Vagina (tissue), 2 donors: ENCODE measurements around the gene IFNA5. TPM values are rescaled to one million over a fixed set of nuclear protein-coding genes. Genes with fewer than 3 reads are reported as not detected.

ENCODE experiments used
- DNase-seq, 2 donors: peaks; one replicate each; pipeline ENCODE4 v3.0.0-alpha.2; 2017; ENCODE audit errors: extremely low spot score in 2 of 2
- H3K27ac ChIP-seq: fragments of 200-600 bp; sonication (generic); one replicate; pipeline ENCODE4 v1.5.1; 2019
- H3K27me3 ChIP-seq: fragments of 200-600 bp; sonication (generic); one replicate; pipeline ENCODE4 v1.5.1; 2019
- H3K36me3 ChIP-seq, 2 donors: fragments of 200-600 bp; sonication (generic); one replicate each; pipeline ENCODE4 v1.5.1; 2017 to 2019
- H3K4me1 ChIP-seq: fragments of 200-600 bp; sonication (generic); one replicate; pipeline ENCODE4 v1.5.1; 2019
- H3K4me3 ChIP-seq, 2 donors: fragments of 200-600 bp; sonication (generic); 1 replicate in 1 of 2; 2 replicates in 1 of 2; pipeline ENCODE4 v1.5.1; 2016 to 2019
- H3K9me3 ChIP-seq: fragments of 200-600 bp; sonication (generic); one replicate; pipeline ENCODE4 v1.5.1; 2019
- POLR2A ChIP-seq, 2 donors: fragments of 450-650 bp; IDR thresholded peaks; one replicate each; pipeline ENCODE4 v1.6.1; 2017; ENCODE audit warnings: antibody characterized with exemption in 2 of 2, mild to moderate bottlenecking in 2 of 2, moderate library complexity in 2 of 2
- POLR2AphosphoS5 ChIP-seq, 2 donors: sonication (generic); formaldehyde crosslinking; IDR thresholded peaks; one replicate each; pipeline ENCODE4 v1.9.0; 2017; ENCODE audit warnings: antibody characterized with exemption in 2 of 2, mild to moderate bottlenecking in 2 of 2, low read depth in 1 of 2; ENCODE audit not compliant: insufficient read depth in 1 of 2
- intact Hi-C: fragments of 100-400 bp; cut with DNase I; formaldehyde crosslinking; loops from one replicate; pipeline ENCODE4 v1.15.1; 2023
- total RNA-seq: library from RNA; depleted of rRNA; stranded (reverse); fragments of >200 nt; gene quantifications from one replicate; pipeline ENCODE4 v1.2.3, GENCODE V29; 2016
- TF ChIP-seq, protein P1 (sequence below), 3 experiments: fragments of 450-650 bp in 2 of 3; fragments of 200-600 bp in 1 of 3; sonication (generic) in 1 of 3; IDR thresholded peaks; one replicate each; pipeline ENCODE4 v1.5.1; 2017 to 2019; ENCODE audit warnings: antibody characterized with exemption in 3 of 3, mild to moderate bottlenecking in 2 of 3, moderate library complexity in 2 of 3

The IFNA5 gene
- not detected for total RNA-seq

DNA sequence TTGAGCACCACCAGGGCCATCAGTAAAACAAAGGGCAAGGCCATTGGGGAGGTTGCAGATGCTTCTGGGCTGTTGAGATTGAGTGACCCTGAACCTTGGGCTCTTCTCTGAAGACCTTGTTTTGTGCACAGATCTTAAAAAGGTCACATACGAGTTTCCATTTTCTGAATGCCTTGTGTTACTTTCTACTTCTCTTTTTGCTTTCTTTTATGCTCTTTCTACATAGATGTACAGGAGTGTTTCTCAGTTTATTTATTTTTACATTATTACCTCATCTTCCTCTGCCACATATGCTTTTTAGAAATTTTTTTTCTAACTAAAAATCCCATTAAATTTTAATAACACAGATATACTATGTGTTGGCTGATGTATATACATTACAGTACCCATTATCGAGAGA lies at the start of gene IFNA5:
IFNA5 (minus strand) TSS at position 101 of the 400 bp plus-strand sequence; CDS start at position 44, 57 bp downstream.
- H3K36me3 ChIP-seq, result no peaks in the 10 kb centered on the region
- no peaks in the 10 kb centered on the region for H3K27me3 ChIP-seq
- H3K4me3 ChIP-seq, result no peak within 1 kb of the TSS
- DNase-seq, result no peak
- no peaks in the 10 kb centered on the region for H3K9me3 ChIP-seq
- H3K4me1 ChIP-seq, result no peaks in the 10 kb centered on the region
- TF ChIP-seq POLR2AphosphoS5 (IDR thresholded peaks at IDR 0.05; ENCODE audit: insufficient read depth in 1 of 2, low read depth in 1 of 2) (no peak), POLR2A (IDR thresholded peaks at IDR 0.05) (no peak)
- TF ChIP-seq, protein P1, sequence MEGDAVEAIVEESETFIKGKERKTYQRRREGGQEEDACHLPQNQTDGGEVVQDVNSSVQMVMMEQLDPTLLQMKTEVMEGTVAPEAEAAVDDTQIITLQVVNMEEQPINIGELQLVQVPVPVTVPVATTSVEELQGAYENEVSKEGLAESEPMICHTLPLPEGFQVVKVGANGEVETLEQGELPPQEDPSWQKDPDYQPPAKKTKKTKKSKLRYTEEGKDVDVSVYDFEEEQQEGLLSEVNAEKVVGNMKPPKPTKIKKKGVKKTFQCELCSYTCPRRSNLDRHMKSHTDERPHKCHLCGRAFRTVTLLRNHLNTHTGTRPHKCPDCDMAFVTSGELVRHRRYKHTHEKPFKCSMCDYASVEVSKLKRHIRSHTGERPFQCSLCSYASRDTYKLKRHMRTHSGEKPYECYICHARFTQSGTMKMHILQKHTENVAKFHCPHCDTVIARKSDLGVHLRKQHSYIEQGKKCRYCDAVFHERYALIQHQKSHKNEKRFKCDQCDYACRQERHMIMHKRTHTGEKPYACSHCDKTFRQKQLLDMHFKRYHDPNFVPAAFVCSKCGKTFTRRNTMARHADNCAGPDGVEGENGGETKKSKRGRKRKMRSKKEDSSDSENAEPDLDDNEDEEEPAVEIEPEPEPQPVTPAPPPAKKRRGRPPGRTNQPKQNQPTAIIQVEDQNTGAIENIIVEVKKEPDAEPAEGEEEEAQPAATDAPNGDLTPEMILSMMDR (IDR thresholded peaks at IDR 0.05), result no peak
- intact Hi-C loops, result no loop called here
- H3K27ac ChIP-seq, result no peak within 1 kb of the TSS

DNA sequence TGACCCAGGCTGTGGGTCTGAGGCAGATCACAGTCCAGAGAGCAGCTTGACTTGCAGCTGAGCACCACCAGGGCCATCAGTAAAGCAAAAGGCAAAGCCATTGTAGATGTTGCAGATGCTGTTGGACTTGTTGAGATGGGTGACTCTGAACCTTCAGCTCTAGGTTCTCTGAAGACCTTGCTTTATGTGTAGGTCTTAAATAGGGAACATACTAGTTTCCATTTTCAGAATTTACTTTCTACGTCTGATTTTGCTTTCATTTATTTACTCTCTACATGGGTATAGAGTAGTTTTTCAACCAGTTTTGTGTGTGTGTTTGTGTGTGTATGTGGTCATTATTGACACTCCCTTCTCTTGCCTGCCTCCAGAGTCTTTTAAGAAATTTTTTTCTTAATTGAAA lies 45.7 kb upstream of the IFNA5 start, which contains the start of gene IFNA6:
IFNA6 (minus strand) TSS at position 101 of the 400 bp plus-strand sequence; CDS start at position 101, 0 bp downstream.
- TF ChIP-seq POLR2AphosphoS5 (IDR thresholded peaks at IDR 0.05; ENCODE audit: insufficient read depth in 1 of 2, low read depth in 1 of 2) (no peak), POLR2A (IDR thresholded peaks at IDR 0.05) (no peak)
- TF ChIP-seq, protein P1 (IDR thresholded peaks at IDR 0.05), result no peak
- Histone ChIP-seq H3K27me3 (no peaks in the 10 kb centered on the region), H3K36me3 (no peaks in the 10 kb centered on the region), H3K4me1 (no peaks in the 10 kb centered on the region), H3K9me3 (no peaks in the 10 kb centered on the region), H3K27ac (no peak within 1 kb of the TSS), H3K4me3 (no peak within 1 kb of the TSS)
- DNase-seq, result no peak
- intact Hi-C loops, result no loop called here

DNA sequence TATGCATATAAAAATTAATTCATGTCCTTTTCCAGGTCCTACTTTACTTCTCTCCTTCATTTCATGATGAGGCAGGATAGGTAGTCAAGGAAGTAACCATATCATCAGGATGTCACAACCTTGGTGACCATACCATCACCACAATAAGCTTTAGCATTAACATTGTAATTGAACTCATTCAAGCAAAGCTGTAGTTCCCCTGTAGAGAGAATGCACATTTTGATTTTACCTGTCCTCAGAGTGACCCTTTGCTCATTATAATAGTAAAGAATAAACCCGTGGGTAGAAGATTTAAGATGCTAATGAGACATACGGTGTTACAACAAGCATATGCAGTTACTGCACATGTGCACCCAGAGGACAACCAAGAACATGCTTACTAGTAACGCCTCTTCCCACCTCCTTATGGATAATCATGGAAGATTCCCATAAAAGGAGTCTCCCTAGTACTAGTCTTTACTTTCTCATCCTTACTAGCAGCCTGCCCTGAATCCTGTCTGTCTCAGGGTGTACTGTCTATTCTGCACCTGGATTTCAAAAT lies 43.4 kb upstream of the IFNA5 start:
- H3K27ac ChIP-seq, result no peak overlapping the region
- no peak overlapping the region for H3K4me3 ChIP-seq
- no peaks in the 10 kb centered on the region for H3K9me3 ChIP-seq
- H3K27me3 ChIP-seq, result no peaks in the 10 kb centered on the region
- H3K36me3 ChIP-seq, result no peaks in the 10 kb centered on the region
- TF ChIP-seq, protein P1 (IDR thresholded peaks at IDR 0.05), result no peak
- no peak for TF ChIP-seq POLR2A (IDR thresholded peaks at IDR 0.05)
- TF ChIP-seq POLR2AphosphoS5 (IDR thresholded peaks at IDR 0.05; ENCODE audit: insufficient read depth in 1 of 2, low read depth in 1 of 2), result no peak
- H3K4me1 ChIP-seq, result no peaks in the 10 kb centered on the region
- intact Hi-C loops, result loop anchor here (10.0 kb wide), 1 partner anchor 46 kb away; no protein-coding TSS in a partner anchor
- no peak for DNase-seq

DNA sequence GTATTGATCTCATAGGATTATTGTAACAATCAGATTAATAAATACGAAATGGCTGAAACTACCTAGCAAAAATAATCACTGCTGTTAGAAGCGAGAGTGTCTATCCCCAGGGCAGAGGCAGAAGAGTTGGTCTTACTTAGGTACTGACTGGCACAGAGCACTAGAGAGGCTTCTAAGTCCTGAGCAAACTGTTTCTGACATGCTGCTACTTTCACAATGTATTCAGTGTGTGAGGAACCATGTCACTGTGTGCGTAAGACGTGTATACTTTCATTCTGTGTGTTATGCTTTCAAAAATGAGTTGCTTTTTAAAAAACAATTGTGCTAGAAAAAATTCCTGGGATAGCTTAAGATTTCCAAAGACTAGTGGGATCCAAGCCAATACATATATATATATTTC lies 35.6 kb upstream of the IFNA5 start:
- intact Hi-C loops, result loop anchor here (10.0 kb wide), 1 partner anchor 54 kb away; no protein-coding TSS in a partner anchor
- H3K4me3 ChIP-seq, result no peak overlapping the region
- no peak for DNase-seq
- no peaks in the 10 kb centered on the region for H3K27me3 ChIP-seq
- no peaks in the 10 kb centered on the region for H3K4me1 ChIP-seq
- H3K27ac ChIP-seq, result no peak overlapping the region
- H3K36me3 ChIP-seq, result no peaks in the 10 kb centered on the region
- TF ChIP-seq, protein P1 (IDR thresholded peaks at IDR 0.05), result no peak
- TF ChIP-seq POLR2AphosphoS5 (IDR thresholded peaks at IDR 0.05; ENCODE audit: insufficient read depth in 1 of 2, low read depth in 1 of 2), result no peak
- no peaks in the 10 kb centered on the region for H3K9me3 ChIP-seq

DNA sequence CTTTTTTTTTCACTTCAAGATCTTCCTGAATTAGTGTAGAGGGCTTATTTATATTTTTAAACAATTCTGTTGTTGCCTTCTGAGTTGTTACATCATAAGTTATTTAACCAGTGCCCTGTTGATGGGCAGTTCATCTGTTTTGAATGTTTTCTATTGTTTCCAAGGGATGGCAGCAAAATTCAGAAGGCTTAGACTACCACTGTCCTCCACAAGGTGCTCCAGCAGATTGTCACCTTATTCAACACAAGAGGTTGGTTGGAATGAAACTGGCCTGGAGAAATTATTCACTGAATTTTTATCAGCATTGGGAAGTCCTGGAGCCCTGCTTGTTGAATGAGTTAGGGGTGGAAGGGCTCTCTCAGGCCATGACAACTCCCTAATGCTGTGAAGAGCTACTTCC lies 31.3 kb upstream of the IFNA5 start:
- Histone ChIP-seq H3K4me1 (peaks cover 30% of the 10 kb centered on the region), H3K4me3 (no peak overlapping the region), H3K27ac (no peak overlapping the region), H3K27me3 (no peaks in the 10 kb centered on the region), H3K36me3 (no peaks in the 10 kb centered on the region), H3K9me3 (no peaks in the 10 kb centered on the region)
- intact Hi-C loops, result loop anchor here (10.0 kb wide), 1 partner anchor 468 kb away; the partner anchor contains the start of gene MTAP
- TF ChIP-seq POLR2A (IDR thresholded peaks at IDR 0.05) (no peak), POLR2AphosphoS5 (IDR thresholded peaks at IDR 0.05; ENCODE audit: insufficient read depth in 1 of 2, low read depth in 1 of 2) (no peak)
- TF ChIP-seq, protein P1 (IDR thresholded peaks at IDR 0.05), result no peak
- DNase-seq, result no peak
